Erythroblast (primary cell): ENCODE results near the gene NUS1.
"Not testable (repeated sequence)": the region's sequence is repeated elsewhere in the genome, so short reads cannot be mapped to it uniquely, and the experiment has no call there.

Experiments used
- GATA1 ChIP-seq: IDR thresholded peaks from 2 replicates; pipeline ENCODE4 v1.6.1; 2011; ENCODE audit warnings: low read depth, mild to moderate bottlenecking, control low read depth, low read length, moderate library complexity
- POLR2A ChIP-seq: IDR thresholded peaks from 2 replicates; pipeline ENCODE4 v1.6.1; 2011; ENCODE audit warnings: mild to moderate bottlenecking, low read length

DNA sequence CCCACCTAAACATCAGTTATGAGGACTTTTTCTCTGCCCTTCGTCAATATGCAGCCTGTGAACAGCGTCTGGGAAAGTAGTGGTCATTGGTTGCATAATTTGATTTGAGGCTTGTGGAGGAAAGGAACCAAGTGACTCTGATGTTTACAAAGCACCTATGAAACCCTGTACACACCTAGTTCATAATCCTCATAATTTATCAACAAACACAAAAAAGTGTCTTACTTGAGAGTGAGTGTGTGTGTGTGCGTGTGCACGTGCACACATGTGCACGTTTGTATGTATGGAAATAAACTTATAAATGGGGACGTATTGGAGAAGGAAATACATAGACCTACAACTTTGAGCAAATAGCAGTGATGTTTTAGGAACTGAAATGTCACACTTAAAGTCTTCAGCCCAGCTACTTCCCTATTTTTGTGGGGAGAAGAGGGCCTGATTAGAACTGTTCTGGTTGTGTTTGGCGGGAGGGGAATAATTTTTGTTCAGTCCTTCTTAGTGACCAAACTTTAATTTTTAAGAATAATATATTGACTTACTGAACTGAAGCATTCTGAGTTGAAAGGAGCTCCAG lies 31.8 kb downstream of the NUS1 start:
- TF ChIP-seq POLR2A, GATA1: not testable (repeated sequence)
